Esophagus muscularis mucosa (tissue), 4 donors: Measurements from ENCODE around the gene RPRD1B. TPM values are rescaled to one million over a fixed set of nuclear protein-coding genes. Genes with fewer than 3 reads are reported as not detected.

Source experiments
- DNase-seq: peaks from one replicate; pipeline ENCODE4 v3.0.0-alpha.2; 2017; ENCODE audit errors: extremely low spot score
- H3K27ac ChIP-seq, 4 donors: fragments of 200-600 bp; sonication (generic); replicated peaks in 1 of 4; 1 replicate in 3 of 4; 2 replicates in 1 of 4; pipeline ENCODE4 v1.5.1; 2016 to 2019; ENCODE audit warnings: mild to moderate bottlenecking in 1 of 4
- H3K27me3 ChIP-seq, 4 donors: fragments of 200-600 bp; sonication (generic); one replicate each; pipeline versions ENCODE4 v1.5.1 to v1.6.0; 2016 to 2019
- H3K36me3 ChIP-seq, 4 donors: fragments of 200-600 bp; sonication (generic); one replicate each; pipeline ENCODE4 v1.5.1; 2016 to 2019
- H3K4me1 ChIP-seq, 4 donors: fragments of 200-600 bp; sonication (generic); one replicate each; pipeline ENCODE4 v1.5.1; 2016 to 2019
- H3K4me3 ChIP-seq, 4 donors: fragments of 200-600 bp; sonication (generic); 1 replicate in 2 of 4; 2 replicates in 2 of 4; pipeline ENCODE4 v1.5.1; 2016 to 2019; ENCODE audit warnings: mild to moderate bottlenecking in 4 of 4, moderate library complexity in 1 of 4
- H3K9me3 ChIP-seq, 4 donors: fragments of 200-600 bp; sonication (generic); 1 replicate in 3 of 4; 2 replicates in 1 of 4; pipeline ENCODE4 v1.5.1; 2016 to 2019
- EP300 ChIP-seq: sonication (generic); formaldehyde crosslinking; IDR thresholded peaks from one replicate; pipeline ENCODE4 v1.6.1; 2017; ENCODE audit warnings: antibody characterized with exemption
- POLR2A ChIP-seq: fragments of 450-650 bp; IDR thresholded peaks from one replicate; pipeline ENCODE4 v1.6.1; 2017; ENCODE audit warnings: antibody characterized with exemption, moderate library complexity, mild to moderate bottlenecking, low read depth
- POLR2AphosphoS5 ChIP-seq, 2 donors: sonication (generic); formaldehyde crosslinking; IDR thresholded peaks; one replicate each; pipeline ENCODE4 v1.6.1; 2017; ENCODE audit warnings: antibody characterized with exemption in 2 of 2
- whole genome bisulfite sequencing: methylation state at CpG from one replicate; pipeline ENCODE4 v1.1.5; 2018; 5-methylcytosine and 5-hydroxymethylcytosine counted together
- intact Hi-C: fragments of 100-400 bp; cut with DNase I; formaldehyde crosslinking; loops from one replicate; pipeline ENCODE4 v1.15.1; 2023
- total RNA-seq, 4 donors: library from RNA; depleted of rRNA; stranded (reverse); fragments of >200 nt; gene quantifications; one replicate each; pipeline versions ENCODE4 v1.1.0 to v1.2.1, GENCODE V29; 2016
- TF ChIP-seq, protein P1 (sequence below), 3 experiments: fragments of 200-600 bp in 2 of 3; fragments of 450-650 bp in 1 of 3; sonication (generic) in 2 of 3; IDR thresholded peaks; one replicate each; pipeline ENCODE4 v1.5.1; 2017 to 2019; ENCODE audit warnings: antibody characterized with exemption in 3 of 3, mild to moderate bottlenecking in 2 of 3, moderate library complexity in 1 of 3

Gene RPRD1B
- total RNA-seq, 4 donors from 2014 or later, result 26.7 to 39.5 (median 33.8) TPM

- 50% methylated on average over 1 of the region's 1 CpG for WGBS
- H3K9me3 ChIP-seq, result no peaks in the 10 kb centered on the region
- H3K36me3 ChIP-seq, result peaks cover 6 to 63% (median 51%) of the 10 kb centered on the region in 4 donors
- no peak for DNase-seq
- peaks cover 22 to 40% (median 35%) of the 10 kb centered on the region in 4 donors for H3K4me1 ChIP-seq
- no peak overlapping the region for H3K27ac ChIP-seq
- H3K27me3 ChIP-seq, result no peaks in the 10 kb centered on the region
- intact Hi-C loops, result no loop called here
- TF ChIP-seq, protein P1, sequence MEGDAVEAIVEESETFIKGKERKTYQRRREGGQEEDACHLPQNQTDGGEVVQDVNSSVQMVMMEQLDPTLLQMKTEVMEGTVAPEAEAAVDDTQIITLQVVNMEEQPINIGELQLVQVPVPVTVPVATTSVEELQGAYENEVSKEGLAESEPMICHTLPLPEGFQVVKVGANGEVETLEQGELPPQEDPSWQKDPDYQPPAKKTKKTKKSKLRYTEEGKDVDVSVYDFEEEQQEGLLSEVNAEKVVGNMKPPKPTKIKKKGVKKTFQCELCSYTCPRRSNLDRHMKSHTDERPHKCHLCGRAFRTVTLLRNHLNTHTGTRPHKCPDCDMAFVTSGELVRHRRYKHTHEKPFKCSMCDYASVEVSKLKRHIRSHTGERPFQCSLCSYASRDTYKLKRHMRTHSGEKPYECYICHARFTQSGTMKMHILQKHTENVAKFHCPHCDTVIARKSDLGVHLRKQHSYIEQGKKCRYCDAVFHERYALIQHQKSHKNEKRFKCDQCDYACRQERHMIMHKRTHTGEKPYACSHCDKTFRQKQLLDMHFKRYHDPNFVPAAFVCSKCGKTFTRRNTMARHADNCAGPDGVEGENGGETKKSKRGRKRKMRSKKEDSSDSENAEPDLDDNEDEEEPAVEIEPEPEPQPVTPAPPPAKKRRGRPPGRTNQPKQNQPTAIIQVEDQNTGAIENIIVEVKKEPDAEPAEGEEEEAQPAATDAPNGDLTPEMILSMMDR (IDR thresholded peaks at IDR 0.05), result no peak
- TF ChIP-seq POLR2AphosphoS5 (IDR thresholded peaks at IDR 0.05), result no peak
- no peak for TF ChIP-seq EP300
- TF ChIP-seq POLR2A, result no peak
- no peak overlapping the region for H3K4me3 ChIP-seq
Observed at GRCh38 chr20:38040276-38040675, 6.7 kb downstream of the RPRD1B start.

- no peak for DNase-seq
- Histone ChIP-seq H3K9me3 (no peaks in the 10 kb centered on the region), H3K36me3 (peaks cover 6 to 73% (median 52%) of the 10 kb centered on the region in 4 donors), H3K4me3 (no peak overlapping the region), H3K27ac (no peak overlapping the region), H3K27me3 (no peaks in the 10 kb centered on the region), H3K4me1 (peaks cover 0 to 11% (median 7%) of the 10 kb centered on the region in 4 donors)
- intact Hi-C loops, result no loop called here
- no peak for TF ChIP-seq EP300
- 90% methylated on average over 10 of the region's 10 CpGs for WGBS
Observed at GRCh38 chr20:38043512-38044300, 10.2 kb downstream of the RPRD1B start.

DNA sequence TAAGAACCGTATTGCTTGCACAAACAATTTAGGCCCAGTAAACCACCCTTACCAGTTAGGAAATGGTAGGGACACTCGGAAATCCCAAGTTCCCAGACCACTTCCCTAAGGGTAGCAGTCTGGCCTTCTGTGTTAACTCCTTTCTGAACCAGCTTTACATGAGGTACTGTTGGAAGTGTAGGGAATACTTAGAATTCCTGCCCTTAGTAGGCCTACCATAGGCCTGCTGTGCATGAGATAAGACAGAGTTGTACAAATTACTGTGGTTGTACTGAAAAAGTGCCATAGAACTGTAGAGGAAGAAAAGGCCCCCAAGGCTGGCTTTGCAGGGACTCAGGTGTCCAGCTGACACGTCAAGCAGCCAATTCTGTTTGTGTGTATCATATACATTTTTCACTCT is 11.1 kb downstream of the RPRD1B start:
- WGBS, result 73% methylated on average over 2 of the region's 3 CpGs
- intact Hi-C loops, result no loop called here
- peaks cover 6 to 73% (median 57%) of the 10 kb centered on the region in 4 donors for H3K36me3 ChIP-seq
- no peak for DNase-seq
- H3K9me3 ChIP-seq, result no peaks in the 10 kb centered on the region
- TF ChIP-seq, protein P1 (IDR thresholded peaks at IDR 0.05), result no peak
- TF ChIP-seq POLR2A, result no peak
- no peak for TF ChIP-seq EP300
- TF ChIP-seq POLR2AphosphoS5 (IDR thresholded peaks at IDR 0.05), result no peak
- no peak overlapping the region for H3K27ac ChIP-seq
- H3K27me3 ChIP-seq, result no peaks in the 10 kb centered on the region
- peaks cover 0 to 11% (median 9%) of the 10 kb centered on the region in 4 donors for H3K4me1 ChIP-seq
- H3K4me3 ChIP-seq, result no peak overlapping the region

GRCh38 chr20:38046572-38046971 is 13.0 kb downstream of the RPRD1B start:
- H3K4me3 ChIP-seq, result no peak overlapping the region
- H3K36me3 ChIP-seq, result peaks cover 6 to 69% (median 54%) of the 10 kb centered on the region in 4 donors
- 65% methylated on average over 4 of the region's 4 CpGs for WGBS
- H3K9me3 ChIP-seq, result no peaks in the 10 kb centered on the region
- no peaks in the 10 kb centered on the region for H3K27me3 ChIP-seq
- TF ChIP-seq, protein P1 (IDR thresholded peaks at IDR 0.05), result no peak
- TF ChIP-seq POLR2AphosphoS5 (IDR thresholded peaks at IDR 0.05), result no peak
- no peak for TF ChIP-seq POLR2A
- no peak for TF ChIP-seq EP300
- DNase-seq, result no peak
- intact Hi-C loops, result no loop called here
- H3K27ac ChIP-seq, result no peak overlapping the region
- peaks cover 13 to 25% (median 21%) of the 10 kb centered on the region in 4 donors for H3K4me1 ChIP-seq

- WGBS, result 60% methylated on average over 3 of the region's 3 CpGs
Observed at GRCh38 chr20:38049800-38050199, 16.3 kb downstream of the RPRD1B start.

More at GRCh38 chr20:38049800-38050199, 16.3 kb downstream of the RPRD1B start:
- Histone ChIP-seq H3K4me1 (peaks cover 13 to 25% (median 19%) of the 10 kb centered on the region in 4 donors), H3K27ac (no peak overlapping the region), H3K36me3 (peaks cover 0 to 49% (median 29%) of the 10 kb centered on the region in 4 donors), H3K4me3 (no peak overlapping the region), H3K27me3 (no peaks in the 10 kb centered on the region), H3K9me3 (no peaks in the 10 kb centered on the region)
- TF ChIP-seq, protein P1 (IDR thresholded peaks at IDR 0.05), result no peak
- TF ChIP-seq POLR2A (no peak), EP300 (no peak), POLR2AphosphoS5 (IDR thresholded peaks at IDR 0.05) (no peak)
- intact Hi-C loops, result no loop called here
- no peak for DNase-seq
